Activated naive CD4-positive, alpha-beta T cell treated with anti-CD3 and anti-CD28 coated beads, Interleukin-2, amount 10 ng/mL, durations not matched to agents 7 days and 5 days (primary cell): Measurements from ENCODE around the gene SBDS.
"Not testable (repeated sequence)": the region's sequence is repeated elsewhere in the genome, so short reads cannot be mapped to it uniquely, and the experiment has no call there.

Experiments
- CTCF ChIA-PET: fragments of 350-600 bp; sonication (Branson Sonifier 250); formaldehyde crosslinking; loops from one replicate; lab custom pipeline; 2021; ENCODE audit warnings: antibody characterized with exemption; lab: Charles Lee
- DNase-seq: peaks from one replicate; pipeline ENCODE4 v3.0.0-alpha.2; 2020
- H3K27ac Mint-ChIP-seq: one replicate; pipeline ENCODE4 v1.8.0; 2021; ENCODE audit warnings: mild to moderate bottlenecking, moderate library complexity, mixed read lengths
- H3K27me3 Mint-ChIP-seq: one replicate; pipeline ENCODE4 v1.8.0; 2021; ENCODE audit warnings: mild to moderate bottlenecking, mixed read lengths
- H3K36me3 Mint-ChIP-seq: one replicate; pipeline ENCODE4 v1.8.0; 2021; ENCODE audit warnings: mixed read lengths
- H3K4me1 Mint-ChIP-seq: one replicate; pipeline ENCODE4 v1.8.0; 2021; ENCODE audit warnings: mixed read lengths
- H3K4me3 Mint-ChIP-seq: one replicate; pipeline ENCODE4 v1.8.0; 2021; ENCODE audit warnings: mild to moderate bottlenecking, moderate library complexity, mixed read lengths
- H3K9me3 Mint-ChIP-seq: one replicate; pipeline ENCODE4 v1.8.0; 2021; ENCODE audit warnings: mixed read lengths

Gene SBDS

GRCh38 chr7:66970310-66970709, 25.1 kb downstream of the SBDS start:
- no peak overlapping the region for H3K4me3 Mint-ChIP-seq
- no peak for DNase-seq
- H3K27me3 Mint-ChIP-seq: peaks cover 5% of the 10 kb centered on the region
- no peaks in the 10 kb centered on the region for H3K4me1 Mint-ChIP-seq
- H3K9me3 Mint-ChIP-seq: no peaks in the 10 kb centered on the region
- CTCF ChIA-PET: no interaction called here
- H3K36me3 Mint-ChIP-seq: no peaks in the 10 kb centered on the region
- H3K27ac Mint-ChIP-seq: no peak overlapping the region

- not testable (repeated sequence) for H3K27me3 Mint-ChIP-seq, H3K9me3 Mint-ChIP-seq, H3K27ac Mint-ChIP-seq, H3K4me1 Mint-ChIP-seq, DNase-seq, H3K4me3 Mint-ChIP-seq, H3K36me3 Mint-ChIP-seq
- CTCF ChIA-PET: interaction anchor here (0.6 kb wide), 1 partner anchor 30 kb away, joined by 3 read pairs; no protein-coding TSS in a partner anchor
These were observed 26.4 kb downstream of the SBDS start for GRCh38 chr7:66969001-66969400.

DNA sequence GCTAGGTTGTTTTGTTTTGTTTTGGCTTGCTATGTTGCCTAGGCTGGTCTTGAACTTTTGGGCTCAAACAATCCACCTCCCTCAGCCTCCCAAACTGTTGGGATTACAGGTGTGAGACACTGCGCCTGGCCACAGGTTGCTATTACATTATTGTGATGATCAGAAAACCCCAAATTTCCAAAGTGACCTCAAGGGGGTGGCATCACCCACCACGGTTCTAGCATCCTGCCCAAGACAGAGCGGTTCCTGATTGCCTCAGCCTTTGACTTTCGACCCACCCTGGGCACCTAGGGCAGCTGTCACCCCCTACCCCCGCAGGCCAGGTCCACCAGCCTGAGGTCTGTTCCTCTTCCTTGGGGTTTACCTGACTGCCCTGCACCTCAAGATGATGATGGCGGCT, 28.4 kb downstream of the SBDS start:
- CTCF ChIA-PET: interaction anchor here (1.0 kb wide), 1 partner anchor 25 kb away, joined by 4 read pairs; no protein-coding TSS in a partner anchor
- Mint-ChIP-seq H3K4me1 (no peaks in the 10 kb centered on the region), H3K27ac (no peak overlapping the region), H3K9me3 (no peaks in the 10 kb centered on the region), H3K4me3 (no peak overlapping the region), H3K27me3 (peaks cover 5% of the 10 kb centered on the region), H3K36me3 (no peaks in the 10 kb centered on the region)
- DNase-seq: no peak

- Mint-ChIP-seq H3K4me1 (no peaks in the 10 kb centered on the region), H3K27me3 (no peaks in the 10 kb centered on the region), H3K27ac (no peak overlapping the region), H3K36me3 (peaks cover 6% of the 10 kb centered on the region), H3K9me3 (no peaks in the 10 kb centered on the region), H3K4me3 (no peak overlapping the region)
- no peak for DNase-seq
- CTCF ChIA-PET: no interaction called here
These were observed 31.0 kb downstream of the SBDS start for GRCh38 chr7:66964411-66964810.

- H3K36me3 Mint-ChIP-seq: peaks cover 21% of the 10 kb centered on the region
- no peaks in the 10 kb centered on the region for H3K27me3 Mint-ChIP-seq
- H3K4me1 Mint-ChIP-seq: no peaks in the 10 kb centered on the region
- DNase-seq: no peak
- no peak overlapping the region for H3K4me3 Mint-ChIP-seq
- CTCF ChIA-PET: interaction anchor here (0.6 kb wide), 1 partner anchor 76 kb away, joined by 3 read pairs; no protein-coding TSS in a partner anchor
- H3K27ac Mint-ChIP-seq: no peak overlapping the region
- no peaks in the 10 kb centered on the region for H3K9me3 Mint-ChIP-seq
These were observed 34.3 kb downstream of the SBDS start for GRCh38 chr7:66961096-66961495.

DNA sequence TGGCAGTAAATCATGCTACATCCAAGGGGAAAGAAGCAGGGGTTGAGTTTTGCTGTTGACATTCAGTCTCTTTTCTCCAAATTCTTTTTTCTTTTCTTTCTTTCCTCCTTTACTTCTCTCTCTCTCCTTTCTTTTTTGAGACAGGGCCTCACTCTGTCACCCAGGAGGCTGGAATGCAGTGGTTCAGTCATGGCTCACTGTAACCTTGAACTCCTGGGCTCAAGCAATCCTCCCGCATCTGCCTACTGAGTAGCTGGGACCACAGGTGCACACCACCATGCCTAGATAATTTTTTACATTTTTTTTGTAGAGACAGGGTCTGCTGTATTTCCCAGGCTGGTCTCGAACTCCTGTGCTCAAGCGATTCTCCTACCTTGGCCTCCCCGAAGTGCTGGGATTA, 35.2 kb downstream of the SBDS start:
- H3K9me3 Mint-ChIP-seq: no peaks in the 10 kb centered on the region
- H3K4me3 Mint-ChIP-seq: no peak overlapping the region
- no peak for DNase-seq
- H3K27me3 Mint-ChIP-seq: no peaks in the 10 kb centered on the region
- H3K36me3 Mint-ChIP-seq: peaks cover 27% of the 10 kb centered on the region
- CTCF ChIA-PET: no interaction called here
- H3K4me1 Mint-ChIP-seq: no peaks in the 10 kb centered on the region
- H3K27ac Mint-ChIP-seq: no peak overlapping the region

DNA sequence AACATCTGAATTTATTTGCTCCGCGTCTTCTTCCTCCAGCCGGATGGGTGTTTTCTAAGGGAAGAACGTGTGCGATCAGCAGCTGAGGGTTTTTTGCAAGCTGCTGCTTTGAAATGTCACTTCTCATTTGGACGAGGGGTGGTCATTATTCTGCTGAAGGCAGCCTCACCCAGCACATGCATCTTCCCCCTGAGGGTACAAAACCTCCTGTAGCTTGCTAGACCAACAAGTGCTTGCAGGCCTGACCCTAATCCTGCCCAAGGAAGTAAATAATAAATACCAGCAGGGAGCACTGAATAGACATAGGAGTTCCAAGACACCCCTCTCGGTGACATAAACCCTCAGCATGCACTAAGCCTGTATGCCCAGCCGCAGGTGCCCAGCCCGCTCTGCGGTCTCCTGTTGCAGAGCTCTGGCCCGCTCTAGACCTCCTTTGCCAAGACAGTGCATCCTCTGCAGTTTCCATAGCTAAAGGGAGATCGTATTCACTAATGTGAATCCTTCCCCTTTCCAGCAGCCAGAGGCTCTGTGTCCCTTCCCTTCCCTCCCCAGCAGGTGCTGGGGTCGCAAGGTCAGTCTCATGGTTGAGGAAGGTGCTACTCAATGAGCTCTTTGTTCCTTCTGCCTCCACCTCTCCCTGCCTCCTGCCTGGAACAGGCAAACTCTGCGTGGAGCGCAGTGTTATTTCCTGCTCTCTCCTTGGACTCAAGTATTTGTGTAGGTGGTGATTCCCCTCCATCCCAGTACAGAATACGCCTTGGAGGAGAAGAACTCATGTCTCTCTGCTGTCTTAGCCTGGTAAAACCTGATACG, 36.6 kb downstream of the SBDS start:
- H3K27me3 Mint-ChIP-seq: no peaks in the 10 kb centered on the region
- no peaks in the 10 kb centered on the region for H3K9me3 Mint-ChIP-seq
- no peak for DNase-seq
- H3K36me3 Mint-ChIP-seq: peaks cover 33% of the 10 kb centered on the region
- no peak overlapping the region for H3K4me3 Mint-ChIP-seq
- CTCF ChIA-PET: no interaction called here
- no peaks in the 10 kb centered on the region for H3K4me1 Mint-ChIP-seq
- H3K27ac Mint-ChIP-seq: no peak overlapping the region

- Mint-ChIP-seq H3K9me3 (no peaks in the 10 kb centered on the region), H3K27ac (no peak overlapping the region), H3K4me1 (no peaks in the 10 kb centered on the region), H3K4me3 (no peak overlapping the region), H3K27me3 (no peaks in the 10 kb centered on the region), H3K36me3 (peaks cover 34% of the 10 kb centered on the region)
- DNase-seq: no peak
- CTCF ChIA-PET: interaction anchor here (0.6 kb wide), 1 partner anchor 44 kb away, joined by 3 read pairs; no protein-coding TSS in a partner anchor
These were observed 37.6 kb downstream of the SBDS start for GRCh38 chr7:66957595-66958290.

DNA sequence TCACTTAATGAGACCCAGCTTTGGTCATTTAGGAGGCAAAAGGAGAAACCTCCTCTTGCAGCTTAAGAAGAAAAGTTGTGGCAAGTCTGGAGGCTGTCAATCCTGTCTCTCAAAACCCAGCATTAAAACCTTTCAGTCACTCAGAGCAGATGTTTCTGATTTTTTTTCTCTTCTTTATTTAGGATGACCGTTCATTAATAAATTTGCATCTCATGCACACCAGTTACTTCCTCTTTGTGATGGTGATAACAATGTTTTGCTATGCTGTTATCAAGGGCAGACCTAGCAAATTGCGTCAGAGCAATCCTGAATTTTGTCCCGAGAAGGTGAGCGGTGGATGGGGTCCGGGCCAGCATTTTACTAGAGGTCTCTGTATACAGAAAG, 42.4 kb downstream of the SBDS start:
- CTCF ChIA-PET: no interaction called here
- Mint-ChIP-seq H3K27ac (no peak overlapping the region), H3K36me3 (peaks cover 46% of the 10 kb centered on the region), H3K4me3 (no peak overlapping the region), H3K4me1 (no peaks in the 10 kb centered on the region), H3K9me3 (no peaks in the 10 kb centered on the region), H3K27me3 (no peaks in the 10 kb centered on the region)
- DNase-seq: no peak

- H3K27ac Mint-ChIP-seq: peak overlapping the region; percentile 54
- H3K36me3 Mint-ChIP-seq: peaks cover 46% of the 10 kb centered on the region
- H3K27me3 Mint-ChIP-seq: no peaks in the 10 kb centered on the region
- DNase-seq: no peak
- no peak overlapping the region for H3K4me3 Mint-ChIP-seq
- CTCF ChIA-PET: no interaction called here
- H3K4me1 Mint-ChIP-seq: no peaks in the 10 kb centered on the region
- no peaks in the 10 kb centered on the region for H3K9me3 Mint-ChIP-seq
These were observed 42.9 kb downstream of the SBDS start for GRCh38 chr7:66952343-66953043.

- Mint-ChIP-seq H3K4me3 (no peak overlapping the region), H3K4me1 (no peaks in the 10 kb centered on the region), H3K27ac (no peak overlapping the region), H3K36me3 (peaks cover 35% of the 10 kb centered on the region), H3K27me3 (no peaks in the 10 kb centered on the region), H3K9me3 (no peaks in the 10 kb centered on the region)
- CTCF ChIA-PET: no interaction called here
- DNase-seq: no peak
These were observed 44.6 kb downstream of the SBDS start for GRCh38 chr7:66950763-66951162.

DNA sequence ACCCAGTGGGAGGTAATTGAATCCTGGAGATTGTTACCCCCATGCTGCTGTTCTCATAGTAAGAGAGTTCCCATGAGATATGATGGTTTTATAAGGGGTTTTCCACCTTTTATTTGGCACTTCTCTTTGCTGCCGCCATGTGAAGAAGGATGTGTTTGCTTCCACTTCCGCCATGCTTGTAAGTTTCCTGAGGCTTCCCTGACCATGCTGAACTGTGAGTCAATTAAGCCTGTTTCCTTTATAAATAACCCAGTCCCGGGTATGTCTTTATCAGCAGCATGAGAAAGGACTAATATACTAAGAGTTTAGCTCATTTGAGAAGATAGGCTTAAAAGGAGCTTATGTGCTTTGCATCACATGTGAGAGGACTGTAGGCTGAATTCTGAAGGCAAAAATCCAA, 45.1 kb downstream of the SBDS start:
- no peak for DNase-seq

GRCh38 chr7:66948480-66949109, 46.8 kb downstream of the SBDS start:
- no peaks in the 10 kb centered on the region for H3K4me1 Mint-ChIP-seq
- H3K9me3 Mint-ChIP-seq: no peaks in the 10 kb centered on the region
- peaks cover 41% of the 10 kb centered on the region for H3K36me3 Mint-ChIP-seq
- H3K27ac Mint-ChIP-seq: no peak overlapping the region
- DNase-seq: no peak
- CTCF ChIA-PET: no interaction called here
- H3K4me3 Mint-ChIP-seq: no peak overlapping the region
- no peaks in the 10 kb centered on the region for H3K27me3 Mint-ChIP-seq

More for the DNA sequence above, 45.1 kb downstream of the SBDS start:
- Mint-ChIP-seq H3K9me3 (no peaks in the 10 kb centered on the region), H3K4me3 (no peak overlapping the region), H3K4me1 (no peaks in the 10 kb centered on the region), H3K27ac (no peak overlapping the region), H3K27me3 (no peaks in the 10 kb centered on the region), H3K36me3 (peaks cover 36% of the 10 kb centered on the region)
- CTCF ChIA-PET: no interaction called here

- Mint-ChIP-seq H3K36me3 (peaks cover 46% of the 10 kb centered on the region), H3K9me3 (no peaks in the 10 kb centered on the region), H3K27ac (no peak overlapping the region), H3K27me3 (no peaks in the 10 kb centered on the region), H3K4me1 (no peaks in the 10 kb centered on the region), H3K4me3 (no peak overlapping the region)
- CTCF ChIA-PET: no interaction called here
- no peak for DNase-seq
These were observed 48.8 kb downstream of the SBDS start for GRCh38 chr7:66946545-66946944.
